DND-41 (cell line): ENCODE results near the gene KCND3.

Experiments
- EZH2 ChIP-seq: IDR thresholded peaks from 3 replicates; pipeline ENCODE4 v1.6.1; 2012; ENCODE audit warnings: borderline replicate concordance, low read depth, mild to moderate bottlenecking, moderate library complexity, low read length, inconsistent platforms; ENCODE audit not compliant: severe bottlenecking
- TF ChIP-seq, protein P1 (sequence below): IDR thresholded peaks from 2 replicates; pipeline ENCODE4 v1.5.1; 2012; ENCODE audit warnings: borderline replicate concordance, low read length, moderate library complexity, mild to moderate bottlenecking; ENCODE audit not compliant: poor library complexity, severe bottlenecking; ENCODE audit errors: extremely low read depth

DNA sequence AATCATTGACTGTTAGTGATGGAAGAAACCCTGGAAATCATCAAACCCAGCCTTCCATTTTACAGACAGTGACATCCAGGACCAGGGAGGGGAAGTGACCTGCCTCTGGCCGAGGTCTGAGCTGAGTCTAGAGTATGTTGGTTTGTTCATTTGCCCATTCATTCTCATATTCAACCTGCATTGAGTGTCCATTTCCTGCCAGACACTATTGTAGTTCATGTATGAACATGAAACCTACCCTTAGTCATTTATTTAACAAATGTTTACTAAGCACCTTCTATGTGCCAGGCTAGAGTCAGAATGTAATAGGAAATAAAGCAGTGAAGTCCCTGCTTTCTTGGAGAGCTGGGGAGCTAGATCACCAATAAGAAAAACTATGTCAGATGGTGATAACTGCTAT is 51.3 kb downstream of the KCND3 start:
- TF ChIP-seq, protein P1, sequence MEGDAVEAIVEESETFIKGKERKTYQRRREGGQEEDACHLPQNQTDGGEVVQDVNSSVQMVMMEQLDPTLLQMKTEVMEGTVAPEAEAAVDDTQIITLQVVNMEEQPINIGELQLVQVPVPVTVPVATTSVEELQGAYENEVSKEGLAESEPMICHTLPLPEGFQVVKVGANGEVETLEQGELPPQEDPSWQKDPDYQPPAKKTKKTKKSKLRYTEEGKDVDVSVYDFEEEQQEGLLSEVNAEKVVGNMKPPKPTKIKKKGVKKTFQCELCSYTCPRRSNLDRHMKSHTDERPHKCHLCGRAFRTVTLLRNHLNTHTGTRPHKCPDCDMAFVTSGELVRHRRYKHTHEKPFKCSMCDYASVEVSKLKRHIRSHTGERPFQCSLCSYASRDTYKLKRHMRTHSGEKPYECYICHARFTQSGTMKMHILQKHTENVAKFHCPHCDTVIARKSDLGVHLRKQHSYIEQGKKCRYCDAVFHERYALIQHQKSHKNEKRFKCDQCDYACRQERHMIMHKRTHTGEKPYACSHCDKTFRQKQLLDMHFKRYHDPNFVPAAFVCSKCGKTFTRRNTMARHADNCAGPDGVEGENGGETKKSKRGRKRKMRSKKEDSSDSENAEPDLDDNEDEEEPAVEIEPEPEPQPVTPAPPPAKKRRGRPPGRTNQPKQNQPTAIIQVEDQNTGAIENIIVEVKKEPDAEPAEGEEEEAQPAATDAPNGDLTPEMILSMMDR, result no peak
- no peak for TF ChIP-seq EZH2
